Osteoblast (primary cell): Measurements from ENCODE around the gene ADGRV1. TPM values are rescaled to one million over a fixed set of nuclear protein-coding genes. Genes with fewer than 3 reads are reported as not detected.

ENCODE experiments used
- DNase-seq: peaks from one replicate; pipeline ENCODE4 v3.0.0; 2011; ENCODE audit warnings: low spot score, mixed read lengths; ENCODE audit not compliant: insufficient read length; ENCODE audit errors: missing footprints
- H2AFZ ChIP-seq: 2 replicates; pipeline ENCODE4 v1.6.0; 2011; ENCODE audit warnings: mild to moderate bottlenecking, low read length
- H3K27ac ChIP-seq: 2 replicates; pipeline ENCODE4 v1.5.1; 2011; ENCODE audit warnings: mild to moderate bottlenecking, low read depth, low read length, moderate library complexity
- H3K27me3 ChIP-seq: 2 replicates; pipeline ENCODE4 v1.6.0; 2012; ENCODE audit warnings: mild to moderate bottlenecking, control low read depth, inconsistent platforms, low read length, moderate library complexity; ENCODE audit not compliant: insufficient read depth
- H3K36me3 ChIP-seq: 2 replicates; pipeline ENCODE4 v1.5.1; 2011; ENCODE audit warnings: mild to moderate bottlenecking, low read length, control low read depth, moderate library complexity; ENCODE audit not compliant: insufficient read depth
- H3K4me1 ChIP-seq: 2 replicates; pipeline ENCODE4 v1.5.1; 2011; ENCODE audit warnings: mild to moderate bottlenecking, low read length, control low read depth, moderate library complexity; ENCODE audit not compliant: insufficient read depth
- H3K4me2 ChIP-seq: 2 replicates; pipeline ENCODE4 v1.6.0; 2011; ENCODE audit warnings: mild to moderate bottlenecking, low read length; ENCODE audit not compliant: insufficient read depth
- H3K4me3 ChIP-seq: fragments of 200-600 bp; sonication (generic); 3 replicates; pipeline ENCODE4 v1.5.1; 2012; ENCODE audit warnings: mild to moderate bottlenecking, low read length, inconsistent platforms; ENCODE audit not compliant: insufficient read depth
- H3K79me2 ChIP-seq: 2 replicates; pipeline ENCODE4 v1.6.0; 2012; ENCODE audit warnings: mild to moderate bottlenecking, low read length, control low read depth, inconsistent platforms; ENCODE audit not compliant: insufficient read depth
- H3K9me3 ChIP-seq: 2 replicates; pipeline ENCODE4 v1.5.1; 2011; ENCODE audit warnings: low read depth, low read length, control low read depth
- H4K20me1 ChIP-seq: 2 replicates; pipeline ENCODE4 v1.6.0; 2012; ENCODE audit warnings: mild to moderate bottlenecking, low read length, control low read depth; ENCODE audit not compliant: insufficient read depth
- CTCF ChIP-seq: IDR thresholded peaks from 2 replicates; pipeline ENCODE4 v1.5.1; 2011; ENCODE audit warnings: mild to moderate bottlenecking, low read depth, low read length, moderate library complexity; ENCODE audit errors: extremely low read depth
- total RNA-seq: library from RNA; depleted of rRNA; stranded (reverse); fragments of >200 nt; gene quantifications from 2 replicates; pipeline ENCODE4 v1.2.3, GENCODE V29; 2012

ADGRV1 gene
- total RNA-seq, 1 donor = under 0.01 TPM

GRCh38 chr5:91020065-91020800, 461.6 kb downstream of the ADGRV1 start:
- Histone ChIP-seq H3K4me1 (peaks cover 3% of the 10 kb centered on the region), H3K27ac (no peak overlapping the region), H4K20me1 (no peaks in the 10 kb centered on the region), H3K4me2 (no peak overlapping the region), H3K36me3 (no peaks in the 10 kb centered on the region), H2AFZ (no peak overlapping the region), H3K27me3 (peaks cover 7% of the 10 kb centered on the region), H3K79me2 (no peaks in the 10 kb centered on the region), H3K9me3 (no peaks in the 10 kb centered on the region), H3K4me3 (no peak overlapping the region)
- no peak for DNase-seq
- TF ChIP-seq CTCF = no peak

GRCh38 chr5:91022518-91022917, 463.9 kb downstream of the ADGRV1 start:
- Histone ChIP-seq H3K4me2 (no peak overlapping the region), H3K9me3 (no peaks in the 10 kb centered on the region), H3K4me1 (no peaks in the 10 kb centered on the region), H4K20me1 (no peaks in the 10 kb centered on the region), H3K4me3 (no peak overlapping the region), H3K27me3 (peaks cover 7% of the 10 kb centered on the region), H3K27ac (no peak overlapping the region), H3K36me3 (no peaks in the 10 kb centered on the region), H3K79me2 (no peaks in the 10 kb centered on the region), H2AFZ (no peak overlapping the region)
- DNase-seq = no peak
- no peak for TF ChIP-seq CTCF

GRCh38 chr5:91024206-91024605, 465.6 kb downstream of the ADGRV1 start:
- H3K4me1 ChIP-seq = no peaks in the 10 kb centered on the region
- H3K4me3 ChIP-seq = no peak overlapping the region
- H3K79me2 ChIP-seq = no peaks in the 10 kb centered on the region
- no peak for TF ChIP-seq CTCF
- H3K27me3 ChIP-seq = no peaks in the 10 kb centered on the region
- DNase-seq = peak; percentile 6
- no peak overlapping the region for H3K4me2 ChIP-seq
- H3K36me3 ChIP-seq = no peaks in the 10 kb centered on the region
- no peaks in the 10 kb centered on the region for H3K9me3 ChIP-seq
- no peaks in the 10 kb centered on the region for H4K20me1 ChIP-seq
- no peak overlapping the region for H3K27ac ChIP-seq
- H2AFZ ChIP-seq = no peak overlapping the region

GRCh38 chr5:91024727-91025126, 466.1 kb downstream of the ADGRV1 start:
- H3K36me3 ChIP-seq = no peaks in the 10 kb centered on the region
- H3K4me2 ChIP-seq = no peak overlapping the region
- no peak for DNase-seq
- no peaks in the 10 kb centered on the region for H3K27me3 ChIP-seq
- H3K4me3 ChIP-seq = no peak overlapping the region
- H4K20me1 ChIP-seq = no peaks in the 10 kb centered on the region
- H3K79me2 ChIP-seq = no peaks in the 10 kb centered on the region
- H2AFZ ChIP-seq = no peak overlapping the region
- no peak overlapping the region for H3K27ac ChIP-seq
- no peaks in the 10 kb centered on the region for H3K4me1 ChIP-seq
- TF ChIP-seq CTCF = no peak
- no peaks in the 10 kb centered on the region for H3K9me3 ChIP-seq
